GM19372 (cell line): ENCODE results near the gene ARRDC4.
"Not testable (repeated sequence)": the region's sequence is repeated elsewhere in the genome, so short reads cannot be mapped to it uniquely, and the experiment has no call there.

Source experiments
- ATAC-seq: cut with Tn5 transposase; IDR thresholded peaks from one replicate; pipeline ENCODE4 v1.9.1; 2021; ENCODE audit warnings: mild to moderate bottlenecking, low read depth, moderate library complexity; ENCODE audit not compliant: unreplicated experiment

Gene ARRDC4

GRCh38 chr15:97963779-97964178 lies 3.3 kb downstream of the ARRDC4 start:
- no peak for ATAC-seq

- no peak for ATAC-seq
Measured at GRCh38 chr15:97966246-97966645, 5.7 kb downstream of the ARRDC4 start.

GRCh38 chr15:97966924-97967620 lies 6.6 kb downstream of the ARRDC4 start:
- ATAC-seq = no peak

DNA sequence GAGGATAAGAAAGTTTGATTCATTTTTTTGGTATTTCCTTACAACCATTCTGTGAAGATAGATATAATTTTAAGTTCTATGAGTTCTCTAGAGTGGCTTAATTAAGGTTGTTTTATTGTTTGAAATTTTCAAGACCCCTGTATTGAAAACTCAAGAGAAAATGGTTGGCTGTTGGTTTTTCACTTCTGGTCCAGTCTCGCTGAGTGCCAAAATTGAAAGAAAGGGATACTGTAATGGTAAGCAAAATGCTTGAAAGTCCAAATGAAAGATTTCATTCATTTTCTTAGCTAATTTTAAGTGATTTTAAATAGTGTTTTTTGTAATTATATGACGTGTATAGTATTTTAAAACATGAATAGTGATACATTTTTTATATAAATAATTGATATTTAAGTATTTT lies 7.4 kb downstream of the ARRDC4 start:
- no peak for ATAC-seq

GRCh38 chr15:97968380-97968779 lies 7.9 kb downstream of the ARRDC4 start:
- no peak for ATAC-seq

DNA sequence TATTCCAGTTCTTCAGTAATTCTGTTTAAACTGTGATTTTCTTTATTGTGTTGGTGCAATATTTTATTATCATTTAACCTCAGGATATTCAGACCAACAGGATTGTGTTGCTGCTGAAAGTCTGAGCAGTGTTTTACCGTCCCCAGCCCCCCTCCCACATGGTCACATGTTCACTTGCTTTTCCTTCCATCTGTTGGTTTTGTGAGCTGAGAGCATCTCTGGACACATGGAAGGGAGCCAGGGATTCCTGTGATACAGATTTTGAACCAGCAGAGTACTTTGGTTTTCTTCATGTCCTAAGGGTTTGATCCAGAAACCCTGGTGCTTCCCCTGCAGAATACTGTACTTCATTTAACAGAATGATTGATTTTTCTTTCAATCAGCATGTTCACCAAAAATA lies 11.9 kb downstream of the ARRDC4 start:
- no peak for ATAC-seq

DNA sequence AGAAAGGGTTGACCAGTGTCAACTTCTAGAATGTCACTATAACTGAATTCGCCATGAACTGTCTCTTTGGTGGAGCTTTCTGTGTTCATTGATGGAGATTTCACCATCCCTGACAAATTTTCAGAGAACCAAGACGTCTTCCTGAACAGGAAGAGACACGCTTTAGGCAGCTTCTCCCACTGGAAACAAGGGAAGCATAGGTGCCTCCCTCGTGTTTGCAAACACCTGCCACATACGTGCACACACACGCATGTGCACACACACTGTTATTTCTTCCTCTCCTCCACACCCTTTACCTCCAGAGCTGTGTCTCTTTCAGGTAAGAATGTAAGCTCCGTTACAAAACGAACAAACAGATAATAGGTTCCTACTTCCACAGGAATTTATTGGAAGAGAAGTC lies 15.6 kb downstream of the ARRDC4 start:
- ATAC-seq = no peak

DNA sequence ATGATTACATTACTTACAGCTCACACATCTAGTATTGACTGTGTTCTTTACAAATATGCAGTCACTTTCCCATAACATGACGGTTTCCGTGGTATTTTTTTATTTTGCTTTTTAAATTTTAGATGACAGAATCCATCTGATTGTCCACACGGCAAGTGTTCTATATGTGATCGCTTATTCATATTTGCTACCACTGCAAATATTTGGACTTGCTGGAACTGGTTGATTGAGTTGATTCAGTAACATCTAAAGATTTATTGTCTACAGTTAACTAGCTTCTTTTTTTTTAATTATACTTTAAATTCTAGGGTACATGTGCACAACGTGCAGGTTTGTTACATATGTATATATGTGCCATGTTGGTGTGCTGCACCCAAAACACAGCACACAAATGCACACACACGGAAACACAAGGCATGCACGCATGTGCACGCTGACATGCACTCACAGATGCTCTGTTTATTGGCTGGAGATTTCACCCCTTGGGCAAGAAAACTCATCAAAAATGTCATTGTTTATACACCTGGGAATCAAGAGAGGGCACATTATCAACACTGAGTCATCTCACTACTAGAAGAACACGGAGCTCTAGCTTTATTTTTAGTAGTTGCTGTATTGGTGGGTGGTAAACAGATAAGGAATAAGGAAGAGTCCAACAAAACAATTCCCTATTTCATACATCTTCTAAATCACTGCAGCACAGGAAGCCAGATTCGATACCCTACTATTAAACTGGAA lies 16.4 kb downstream of the ARRDC4 start:
- ATAC-seq = no peak

GRCh38 chr15:97977734-97978133 lies 17.2 kb downstream of the ARRDC4 start:
- no peak for ATAC-seq

DNA sequence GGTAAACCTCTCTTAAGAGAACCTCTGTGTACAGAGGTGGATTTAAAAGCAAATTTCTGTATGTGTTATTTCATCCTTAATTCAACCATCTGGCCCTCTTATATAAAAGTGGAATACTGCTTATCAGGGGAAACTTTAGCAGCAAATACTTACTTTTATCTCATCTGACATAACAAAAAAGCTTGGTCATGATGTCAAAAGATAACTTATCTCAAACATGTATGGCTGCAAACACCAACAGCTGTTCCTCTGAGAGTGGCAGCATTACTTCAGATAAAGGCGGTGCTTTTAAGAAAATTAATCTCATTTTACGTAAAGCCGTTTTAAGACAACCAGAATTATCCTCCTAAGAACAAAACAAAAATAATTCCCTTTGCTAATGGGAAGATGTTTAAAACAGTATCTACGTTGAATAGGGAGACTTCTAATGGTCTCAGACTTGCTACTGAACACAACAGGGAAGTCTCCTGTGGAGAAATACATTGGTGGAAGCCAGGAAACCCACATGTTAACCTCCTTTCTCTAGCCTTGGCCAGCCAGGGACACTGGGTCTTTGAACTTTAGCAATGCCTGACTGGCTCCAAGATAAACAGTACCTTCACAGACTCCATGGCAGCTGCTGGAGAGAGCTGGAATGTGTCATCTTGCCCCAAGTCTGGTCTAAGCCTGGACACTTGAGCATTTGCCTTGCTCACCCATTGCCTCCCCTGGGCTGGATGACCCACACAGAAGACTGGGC lies 18.1 kb downstream of the ARRDC4 start:
- ATAC-seq = no peak

GRCh38 chr15:97979140-97979520 lies 18.6 kb downstream of the ARRDC4 start:
- ATAC-seq = no peak

DNA sequence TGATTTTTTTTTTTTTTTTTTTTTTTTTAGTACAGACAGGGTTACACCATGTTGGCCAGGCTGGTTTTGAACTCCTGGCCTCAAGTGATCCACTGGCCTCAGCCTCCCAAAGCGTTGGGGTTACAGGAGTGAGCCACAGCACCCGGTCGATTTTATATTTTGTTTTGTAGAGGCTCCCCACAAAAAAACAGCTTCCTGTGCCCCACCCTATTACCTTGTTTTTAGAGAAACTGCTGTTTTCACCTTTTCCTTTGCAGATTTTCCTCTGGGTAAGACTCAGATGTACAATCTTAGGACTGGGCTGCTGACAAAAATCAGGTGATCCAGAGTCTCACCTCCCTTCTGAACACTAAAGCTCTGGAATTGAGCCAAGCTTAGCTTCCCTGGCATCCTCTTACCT lies 20.6 kb downstream of the ARRDC4 start:
- no peak for ATAC-seq

GRCh38 chr15:97981758-97982157 lies 21.3 kb downstream of the ARRDC4 start:
- ATAC-seq = no peak

DNA sequence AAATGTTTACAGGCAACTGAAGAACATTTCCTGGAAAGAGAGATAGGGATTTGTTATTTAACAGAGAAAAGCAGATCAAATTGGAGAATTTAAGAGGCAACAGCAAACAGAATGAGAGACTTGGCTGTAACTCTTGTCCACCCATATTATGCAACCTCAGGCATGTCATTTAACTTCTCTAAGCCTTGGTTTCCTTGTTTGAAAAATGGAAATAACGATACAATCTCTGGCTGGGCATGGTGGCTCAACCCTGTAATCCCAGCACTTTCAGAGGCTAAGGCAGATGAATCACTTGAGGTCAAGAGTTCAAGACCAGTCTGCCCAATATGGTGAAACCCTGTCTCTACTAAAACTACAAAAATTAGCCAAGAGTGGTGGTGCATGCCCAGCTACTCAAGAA lies 23.7 kb downstream of the ARRDC4 start:
- ATAC-seq = no peak

DNA sequence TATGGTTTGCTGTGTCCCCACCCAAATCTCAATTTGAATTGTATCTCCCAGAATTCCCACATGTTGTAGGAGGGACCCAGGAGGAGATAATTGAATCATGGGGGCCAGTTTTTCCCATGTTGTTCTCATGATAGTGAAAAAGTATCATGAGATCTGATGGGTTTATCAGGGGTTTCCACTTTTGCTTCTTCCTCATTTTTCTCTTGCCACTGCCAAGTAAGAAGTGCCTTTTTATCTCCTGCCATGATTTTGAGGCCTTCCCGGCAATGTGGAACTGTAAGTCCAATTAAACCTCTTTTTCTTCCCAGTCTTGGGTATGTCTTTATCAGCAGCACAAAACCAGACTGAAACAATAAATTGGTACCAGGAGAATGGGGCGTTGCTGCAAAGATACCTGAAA lies 25.5 kb downstream of the ARRDC4 start:
- not testable (repeated sequence) for ATAC-seq

- ATAC-seq = no peak
Measured at GRCh38 chr15:97986781-97987180, 26.3 kb downstream of the ARRDC4 start.

DNA sequence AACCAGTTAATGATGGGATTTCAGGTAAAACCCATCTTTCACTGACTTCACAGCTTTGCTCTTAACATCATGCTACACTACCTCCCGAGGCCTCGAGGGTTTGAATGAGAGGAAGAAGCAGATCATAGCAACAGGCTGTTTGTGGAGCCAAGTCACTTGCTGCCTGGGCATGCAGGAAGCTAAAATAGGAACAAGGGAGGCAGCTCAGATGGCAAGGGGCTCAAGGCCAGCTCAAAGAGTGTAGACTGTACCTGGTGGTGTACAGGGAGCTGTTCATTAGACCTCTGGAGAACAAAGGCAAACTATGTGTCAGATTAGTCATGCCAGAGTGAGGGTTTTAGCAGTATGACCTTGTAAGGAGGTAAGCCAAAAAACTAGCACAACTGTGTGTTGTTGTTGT lies 28.8 kb downstream of the ARRDC4 start:
- no peak for ATAC-seq

GRCh38 chr15:97991972-97992541 lies 31.6 kb downstream of the ARRDC4 start:
- ATAC-seq = no peak

- no peak for ATAC-seq
Measured at GRCh38 chr15:97992823-97993222, 32.3 kb downstream of the ARRDC4 start.

DNA sequence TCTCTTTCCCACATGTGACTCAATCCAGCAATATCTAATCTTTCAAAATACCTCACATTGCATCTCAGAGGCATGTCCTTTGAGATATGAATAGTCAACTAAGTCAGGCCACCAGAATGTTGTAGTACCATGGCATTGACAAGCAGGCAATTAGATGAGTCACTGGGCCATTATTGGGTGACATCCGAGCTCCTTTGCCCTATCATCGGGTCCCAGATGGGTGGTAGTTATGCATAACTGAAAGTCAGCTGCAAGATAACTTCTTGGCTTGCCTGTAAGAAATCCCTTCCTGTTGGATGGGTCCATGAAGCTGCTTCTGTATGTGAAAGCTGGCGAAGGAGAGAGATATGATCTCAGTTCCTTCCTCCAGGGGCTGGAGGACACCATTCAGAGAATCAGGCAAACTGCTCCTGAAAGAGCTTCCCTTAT lies 32.8 kb downstream of the ARRDC4 start:
- ATAC-seq = no peak

DNA sequence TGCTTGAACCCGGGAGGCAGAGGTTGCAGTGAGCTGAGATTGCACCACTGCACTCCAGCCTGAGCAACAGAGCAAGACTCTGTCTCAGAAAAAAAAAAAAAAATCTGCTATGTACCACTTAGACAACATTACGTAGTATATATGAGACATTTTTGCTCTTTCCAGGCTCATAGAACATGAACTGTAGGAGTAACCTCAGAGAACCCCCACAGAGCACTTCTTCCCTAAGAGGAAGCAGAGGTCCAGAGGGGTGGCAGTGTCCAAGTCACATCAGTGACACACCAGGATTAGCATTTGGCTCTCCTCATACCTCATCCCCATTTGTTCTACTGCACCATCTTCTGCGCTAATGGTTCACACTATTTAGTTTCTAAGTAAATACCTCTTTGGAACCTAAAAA lies 33.7 kb downstream of the ARRDC4 start:
- ATAC-seq = no peak
